ENCODE results near the gene TM9SF4.

GRCh38 chr20:32111753-32112152, 2.2 kb downstream of the TM9SF4 start:
- no peak for TF ChIP-seq CTCF (IDR thresholded peaks at IDR 0.05; ENCODE audit: insufficient read depth, low read length)
- no peak; the same call in 1 of the 2 replicates for TF ChIP-seq POLR2AphosphoS5 (IDR thresholded peaks at IDR 0.05; ENCODE audit: low read depth)
- no peak for TF ChIP-seq GABPA (IDR thresholded peaks at IDR 0.05; ENCODE audit: low read depth)
- TF ChIP-seq REST (IDR thresholded peaks at IDR 0.05; ENCODE audit: insufficient replicate concordance, low read depth): no peak
- peak; percentile 37; the same call in 1 of the 2 replicates for TF ChIP-seq SPI1 (IDR thresholded peaks at IDR 0.05; ENCODE audit: borderline replicate concordance, low read depth)

Data from HL-60 (cell line).